GM19463 (cell line): ENCODE data around the gene XPO5.
A peak's percentile ranks its signal among the peaks of the same experiment; 100 is the strongest.

Source experiments
- ATAC-seq: cut with Tn5 transposase; IDR thresholded peaks from one replicate; pipeline ENCODE4 v1.9.1; 2021; ENCODE audit warnings: mild to moderate bottlenecking, moderate library complexity; ENCODE audit not compliant: unreplicated experiment

XPO5 gene

GRCh38 chr6:43520097-43520496 is 55.7 kb downstream of the XPO5 start:
- ATAC-seq: no peak

DNA sequence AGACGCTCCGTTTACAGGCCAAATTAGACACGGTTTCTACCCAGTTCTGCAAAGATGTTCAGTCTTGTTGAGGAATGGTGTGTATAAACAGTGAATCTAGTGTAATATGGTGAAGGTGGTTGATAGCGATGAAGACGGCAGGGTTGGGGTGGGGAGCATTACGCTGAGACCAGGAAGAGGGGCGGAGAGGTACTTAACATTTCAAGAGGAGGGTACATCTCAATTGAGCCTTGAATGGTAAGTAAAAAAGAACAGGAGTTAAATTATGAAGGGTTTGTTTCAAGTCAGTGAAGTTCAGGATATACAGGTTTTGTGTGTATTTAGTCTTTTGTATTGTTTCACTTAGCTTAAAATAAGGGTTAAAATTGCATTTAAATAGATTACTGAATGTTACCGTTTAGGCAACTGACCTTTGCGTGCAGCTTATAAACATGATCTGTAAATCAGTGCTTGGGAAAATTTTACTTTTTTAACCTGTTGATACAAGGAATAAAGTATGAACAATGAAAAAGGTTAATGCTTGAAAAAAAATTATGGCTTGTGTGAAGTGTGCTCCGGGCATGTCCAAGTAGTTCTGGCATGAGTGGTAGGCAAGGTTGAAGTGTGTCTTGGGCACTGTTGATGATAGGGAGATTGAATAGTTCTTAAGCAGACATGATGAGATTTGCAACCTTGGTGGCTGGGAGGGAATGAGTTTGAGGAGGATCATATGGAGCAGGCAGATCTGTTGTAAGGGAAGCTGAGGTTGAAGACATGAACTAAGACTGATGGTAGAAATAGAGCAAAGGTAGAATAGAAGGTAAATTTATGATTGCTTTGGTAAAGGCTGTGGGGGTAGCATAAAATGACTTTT is 58.1 kb downstream of the XPO5 start:
- no peak for ATAC-seq

- ATAC-seq: peak; percentile 94
Measured at GRCh38 chr6:43516697-43517504, 58.9 kb downstream of the XPO5 start, which contains the start of the genes POLR1C and YIPF3. Gene POLR1C, plus strand, starts transcription at chr6:43517089. Its CDS starts 21 bp downstream, at chr6:43517110. Gene YIPF3, minus strand, starts transcription at chr6:43516926. Its CDS starts 119 bp downstream, at chr6:43516807.

GRCh38 chr6:43516367-43516696 is 59.5 kb downstream of the XPO5 start:
- no peak for ATAC-seq

- ATAC-seq: no peak
Measured at GRCh38 chr6:43515808-43516207, 60.0 kb downstream of the XPO5 start.

GRCh38 chr6:43511824-43512415 is 63.9 kb downstream of the XPO5 start:
- no peak for ATAC-seq

DNA sequence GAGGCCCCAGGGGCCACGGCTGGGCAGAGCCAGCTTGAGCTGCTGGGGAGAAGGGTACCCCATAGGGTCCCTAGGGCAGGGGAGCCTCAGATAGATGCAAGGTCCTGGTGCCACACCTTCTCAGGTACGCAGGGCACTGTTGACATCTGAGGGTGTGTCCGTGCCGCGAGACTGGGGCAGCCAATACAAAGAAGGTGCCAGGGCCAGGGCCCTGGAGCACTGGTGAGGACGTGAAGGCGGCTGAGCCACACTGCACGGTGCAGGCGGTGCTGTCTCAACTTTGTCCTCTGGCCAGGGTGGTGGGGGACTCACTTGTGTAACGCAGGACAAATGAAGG is 65.0 kb downstream of the XPO5 start:
- no peak for ATAC-seq

DNA sequence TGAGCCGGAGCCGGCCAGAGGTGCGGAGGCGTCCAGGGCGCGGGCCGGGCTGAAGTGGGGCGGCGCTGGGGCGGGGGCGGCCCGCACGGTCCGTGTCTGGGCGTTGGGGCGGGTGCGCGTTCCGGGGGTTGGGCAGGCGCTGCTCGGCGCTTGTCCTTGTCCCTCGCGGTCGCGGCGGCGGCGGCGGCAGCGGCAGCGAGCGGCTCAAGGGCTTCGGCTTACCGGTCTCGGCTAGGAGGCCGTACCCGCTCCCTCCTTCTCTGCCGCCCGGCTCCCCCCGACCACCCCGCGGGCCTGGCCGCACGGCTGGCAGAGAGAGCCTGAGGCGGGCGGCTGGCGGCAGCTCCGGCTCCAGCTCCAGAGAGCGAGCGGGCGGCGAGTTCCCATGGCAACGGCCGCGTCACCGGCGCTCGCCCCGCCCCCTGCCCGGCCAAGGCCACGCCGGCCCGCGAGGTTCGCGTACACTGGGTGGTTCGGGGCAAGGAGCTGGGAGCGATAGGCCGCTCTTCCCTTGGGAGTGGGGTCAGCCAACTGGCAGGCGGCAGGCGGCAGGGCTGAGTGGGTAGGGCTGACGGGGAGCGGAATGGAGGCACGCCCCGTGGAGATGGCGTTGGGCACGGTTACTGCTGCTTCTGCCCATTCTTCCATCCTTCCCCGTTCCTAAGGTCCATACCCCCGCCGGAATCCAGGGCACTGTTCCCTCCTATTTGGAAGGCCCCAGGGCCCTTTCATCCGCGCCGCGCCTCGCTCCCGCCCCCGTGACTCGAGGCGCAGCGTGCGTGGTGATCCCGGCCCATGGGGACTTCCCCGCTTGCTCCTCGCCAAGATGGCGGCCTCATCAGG is 65.6 kb downstream of the XPO5 start, which contains the start of gene LRRC73:
Gene LRRC73 (minus strand): TSS at position 363 of the 843 bp plus-strand sequence. CDS start 561 bp downstream, outside the sequence.
- ATAC-seq: peak; percentile 79

DNA sequence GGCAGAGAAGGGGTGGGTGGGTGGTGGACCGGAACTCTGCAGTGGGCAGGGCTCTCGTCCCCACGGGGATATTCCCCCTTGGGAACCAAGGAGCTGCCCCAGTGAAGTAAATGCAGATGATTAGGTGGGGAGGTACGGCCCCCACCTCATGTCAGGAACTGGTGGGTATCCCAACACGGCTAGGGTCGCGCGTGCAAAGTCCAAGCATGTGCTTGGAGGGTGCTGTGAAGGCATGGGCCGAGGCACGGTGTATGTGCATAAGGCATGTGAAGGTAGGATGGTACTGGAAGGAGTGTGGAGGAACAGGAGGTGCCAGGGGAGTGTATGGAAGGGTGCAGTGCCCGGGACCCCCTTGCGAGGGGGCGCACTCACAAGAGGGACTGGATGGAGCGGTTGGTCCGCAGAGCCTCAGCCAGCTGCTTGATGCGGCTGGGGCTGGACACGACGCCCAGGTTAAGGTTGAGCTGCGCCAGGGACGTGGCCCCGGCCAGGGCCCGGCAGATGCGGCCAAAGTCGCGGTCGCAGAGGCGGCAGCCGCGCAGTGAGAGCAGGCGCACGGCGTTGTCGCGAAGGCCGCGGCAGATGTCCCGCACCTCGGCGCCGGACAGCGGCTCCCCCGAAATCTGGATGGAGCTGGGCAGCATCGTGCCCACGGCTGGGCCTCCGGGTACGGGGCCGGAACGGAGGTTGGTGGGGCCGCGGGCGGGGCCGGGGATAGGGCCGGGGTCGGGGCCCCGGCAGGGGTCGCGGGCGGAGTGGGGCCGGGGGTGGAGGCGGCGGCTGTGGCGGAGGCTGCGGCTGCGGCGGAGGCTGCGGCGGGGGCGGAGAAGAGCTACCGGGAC is 66.5 kb downstream of the XPO5 start:
- no peak for ATAC-seq

- no peak for ATAC-seq
Measured at GRCh38 chr6:43508481-43509141, 67.2 kb downstream of the XPO5 start.

DNA sequence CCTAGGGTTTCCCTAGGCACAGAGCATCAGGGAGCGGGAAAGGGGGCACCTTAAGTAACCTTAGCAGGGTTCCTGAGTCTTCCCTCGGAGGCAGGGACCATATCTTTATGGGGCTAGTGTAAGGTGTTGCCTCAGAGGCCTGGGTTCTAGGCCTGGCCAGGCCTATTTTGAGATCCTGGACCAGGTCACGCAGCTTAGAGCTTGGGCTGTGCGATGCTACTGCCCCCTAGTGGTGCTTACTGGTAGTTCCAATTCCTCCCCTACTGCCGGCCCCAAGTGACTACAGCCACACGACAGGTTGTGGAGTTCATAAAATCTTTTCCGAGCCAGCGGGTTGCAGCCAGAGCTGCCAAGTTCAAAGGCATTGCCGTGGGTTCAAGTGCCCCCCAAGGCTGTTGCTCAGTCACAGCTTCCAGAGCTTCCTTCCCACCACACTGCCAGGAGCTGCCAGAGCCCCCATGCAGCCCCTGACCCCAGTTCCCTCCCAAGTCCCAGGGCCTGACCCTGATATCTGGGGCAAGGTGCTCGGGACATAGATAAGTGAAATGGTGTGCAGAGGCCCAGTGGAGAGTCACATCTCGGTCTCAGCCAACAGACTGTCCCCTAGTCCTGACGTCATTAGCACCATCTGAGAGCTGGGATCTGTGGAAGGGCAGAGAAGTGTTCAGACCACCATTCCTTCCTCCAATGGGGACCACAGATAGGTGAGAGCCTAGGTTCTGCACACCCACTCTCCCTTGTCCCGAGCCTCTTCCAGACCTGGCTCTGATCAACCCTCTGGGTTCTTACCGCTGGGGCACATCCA is 69.0 kb downstream of the XPO5 start:
- peak; percentile 42 for ATAC-seq

DNA sequence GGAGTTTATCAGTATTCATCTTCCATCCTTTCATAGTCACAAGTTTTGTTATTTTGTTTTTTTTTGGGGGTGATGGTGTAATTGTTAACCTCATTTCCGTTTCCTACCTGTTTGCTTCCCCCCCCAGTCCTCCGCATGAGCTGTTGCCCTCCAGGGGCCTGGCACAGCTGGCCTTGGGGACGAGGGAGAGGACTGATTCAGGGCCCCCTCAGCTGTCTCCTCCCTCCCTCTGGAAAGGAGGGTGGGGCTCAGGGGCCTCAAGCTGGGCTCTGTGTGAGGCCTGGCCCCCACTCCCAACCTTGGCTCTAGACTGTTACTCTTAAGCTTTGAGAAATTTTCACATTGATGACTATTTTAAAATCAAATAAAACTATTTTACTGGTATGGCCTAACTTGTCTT is 69.7 kb downstream of the XPO5 start:
- no peak for ATAC-seq

DNA sequence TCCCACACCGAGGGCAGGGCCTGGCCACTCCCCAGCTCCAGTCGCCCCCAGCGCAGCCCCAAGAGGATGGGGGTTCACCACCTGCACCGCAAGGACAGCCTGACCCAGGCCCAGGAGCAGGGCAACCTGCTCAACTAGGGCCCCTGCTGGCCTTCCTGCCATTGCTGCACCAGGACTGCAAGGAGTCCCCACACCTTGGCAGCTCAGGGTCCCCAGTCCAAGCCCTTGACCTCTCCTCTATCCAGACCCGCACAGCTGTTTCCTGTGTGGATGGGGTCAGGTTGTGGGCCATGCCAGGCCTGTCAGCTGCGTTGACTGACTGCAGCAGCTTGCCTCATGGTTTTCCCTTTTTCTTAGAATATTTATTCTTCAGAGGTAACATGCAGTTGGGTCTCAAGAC is 70.1 kb downstream of the XPO5 start:
- ATAC-seq: no peak

GRCh38 chr6:43504756-43505593 is 70.9 kb downstream of the XPO5 start:
- no peak for ATAC-seq

- ATAC-seq: no peak
Measured at GRCh38 chr6:43503443-43503842, 72.4 kb downstream of the XPO5 start.

DNA sequence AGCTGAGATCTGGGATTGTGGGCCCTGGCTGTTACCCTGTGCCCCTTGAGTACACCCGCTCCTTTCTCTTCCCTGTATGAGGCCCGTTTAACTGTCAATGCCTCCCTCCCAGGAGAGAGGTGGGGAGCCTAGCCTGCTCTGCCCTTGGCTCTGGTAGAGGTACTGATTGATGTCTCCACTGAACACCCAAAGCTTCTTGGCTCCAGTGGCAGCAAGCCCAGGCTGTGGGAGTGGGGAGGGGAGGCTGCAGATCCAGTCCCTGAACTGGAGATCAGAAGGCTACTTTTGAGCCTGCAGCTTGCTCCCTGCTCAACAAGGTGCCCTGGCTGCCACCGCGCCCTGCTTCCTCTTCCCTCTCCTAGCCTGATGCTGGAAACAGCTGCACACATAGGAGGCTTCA is 73.2 kb downstream of the XPO5 start:
- no peak for ATAC-seq

- no peak for ATAC-seq
Measured at GRCh38 chr6:43500921-43501320, 74.9 kb downstream of the XPO5 start.
